Naive thymus-derived CD4-positive, alpha-beta T cell (primary cell): ENCODE results near the gene PLCG2. TPM values are rescaled to one million over a fixed set of nuclear protein-coding genes. Genes with fewer than 3 reads are reported as not detected.

Experiments
- ATAC-seq: fragments of 150-1000 bp; cut with Tn5 transposase; 2 replicates; pipeline ENCODE4 v1.10.0; 2021; ENCODE audit warnings: mild to moderate bottlenecking, moderate library complexity
- CTCF ChIA-PET: fragments of 350-600 bp; sonication (Branson Sonifier 250); formaldehyde crosslinking; loops from one replicate; lab custom pipeline; 2021; ENCODE audit warnings: antibody characterized with exemption; lab: Charles Lee
- POLR2A ChIA-PET: fragments of 350-600 bp; sonication (Branson Sonifier 250); formaldehyde crosslinking; loops from one replicate; lab custom pipeline; 2021; ENCODE audit warnings: antibody characterized with exemption, inconsistent platforms; lab: Charles Lee
- DNase-seq, 9 donors: peaks; one replicate each; pipeline versions ENCODE4 v3.0.0 to v3.0.0-alpha.2; 2020 to 2022; ENCODE audit warnings: mixed read lengths in 1 of 9
- H3K27ac ChIP-seq: one replicate; pipeline ENCODE4 v1.7.0; 2013; ENCODE audit warnings: mild to moderate bottlenecking, low read depth, low read length, moderate library complexity
- H3K27me3 ChIP-seq, 2 donors: one replicate each; pipeline ENCODE4 v1.7.0; 2013; ENCODE audit warnings: low read length in 2 of 2, mild to moderate bottlenecking in 2 of 2, moderate library complexity in 2 of 2; ENCODE audit not compliant: control insufficient read depth in 2 of 2, insufficient read depth in 2 of 2
- H3K36me3 ChIP-seq, 3 experiments: 1 replicate in 2 of 3; 2 replicates in 1 of 3; pipeline ENCODE4 v1.7.0; 2013; ENCODE audit warnings: low read length in 3 of 3, mild to moderate bottlenecking in 3 of 3, moderate library complexity in 1 of 3; ENCODE audit not compliant: insufficient read depth in 3 of 3, control insufficient read depth in 2 of 3
- H3K4me1 ChIP-seq, 2 donors: one replicate each; pipeline ENCODE4 v1.7.0; 2013; ENCODE audit warnings: low read length in 2 of 2, mild to moderate bottlenecking in 2 of 2, moderate library complexity in 1 of 2; ENCODE audit not compliant: control insufficient read depth in 2 of 2, insufficient read depth in 2 of 2
- H3K4me3 ChIP-seq: 2 replicates; pipeline ENCODE4 v1.7.0; 2013; ENCODE audit warnings: mild to moderate bottlenecking, low read length
- H3K9me3 ChIP-seq, 3 experiments: 1 replicate in 2 of 3; 2 replicates in 1 of 3; pipeline ENCODE4 v1.7.0; 2013; ENCODE audit warnings: low read length in 3 of 3; ENCODE audit not compliant: control insufficient read depth in 2 of 3
- H3K27ac Mint-ChIP-seq, 9 donors: one replicate each; pipeline ENCODE4 v1.8.0; 2020 to 2022; ENCODE audit warnings: mixed read lengths in 9 of 9, mild to moderate bottlenecking in 8 of 9, moderate library complexity in 5 of 9, inconsistent platforms in 2 of 9
- H3K27me3 Mint-ChIP-seq, 5 donors: one replicate each; pipeline ENCODE4 v1.8.0; 2021 to 2022; ENCODE audit warnings: mixed read lengths in 5 of 5, mild to moderate bottlenecking in 1 of 5
- H3K36me3 Mint-ChIP-seq, 5 donors: one replicate each; pipeline ENCODE4 v1.8.0; 2020 to 2022; ENCODE audit warnings: mixed read lengths in 5 of 5, mild to moderate bottlenecking in 3 of 5, inconsistent platforms in 1 of 5
- H3K4me1 Mint-ChIP-seq, 7 donors: one replicate each; pipeline ENCODE4 v1.8.0; 2020 to 2022; ENCODE audit warnings: mixed read lengths in 7 of 7, mild to moderate bottlenecking in 3 of 7, inconsistent platforms in 1 of 7
- H3K4me3 Mint-ChIP-seq, 10 donors: one replicate each; pipeline ENCODE4 v1.8.0; 2020 to 2022; ENCODE audit warnings: mild to moderate bottlenecking in 10 of 10, mixed read lengths in 10 of 10, moderate library complexity in 6 of 10, inconsistent platforms in 2 of 10
- H3K9me3 Mint-ChIP-seq, 11 donors: one replicate each; pipeline ENCODE4 v1.8.0; 2020 to 2022; ENCODE audit warnings: mixed read lengths in 11 of 11, mild to moderate bottlenecking in 4 of 11, inconsistent platforms in 1 of 11, moderate library complexity in 1 of 11
- intact Hi-C, 2 donors: fragments of 100-400 bp; cut with micrococcal nuclease; formaldehyde crosslinking; loops; one replicate each; pipeline ENCODE4 v1.15.1; 2023
- polyA plus RNA-seq, 2 donors: library from polyadenylated mRNA; unstranded; fragments of 300-500 nt; fragmentation: Illumina TruSeq; gene quantifications; one replicate each; pipeline ENCODE4 v1.2.3, GENCODE V29; 2021
- total RNA-seq, 6 experiments: library from RNA in 5 of 6; stranded (reverse) in 5 of 6; gene quantifications; 1 replicate in 5 of 6; 2 replicates in 1 of 6; pipeline ENCODE4 v1.2.3 and lab custom pipeline; 2021 to 2026

The PLCG2 gene
- total and polyA plus RNA-seq, 7 experiments from 2014 or later, result 0.07 to 85.8 (median 1.5) TPM

- intact Hi-C loops, result no loop called here
- no peaks in the 10 kb centered on the region for H3K9me3 ChIP-seq
- H3K27me3 Mint-ChIP-seq, result no peaks in the 10 kb centered on the region
- H3K36me3 Mint-ChIP-seq, result no peaks in the 10 kb centered on the region
- H3K27ac Mint-ChIP-seq, result no peak overlapping the region
- DNase-seq (no peak), ATAC-seq (no peak)
- peaks cover 0 to 1% (median 0%) of the 10 kb centered on the region in 11 donors for H3K9me3 Mint-ChIP-seq
- no peak overlapping the region for H3K4me3 ChIP-seq
- no peaks in the 10 kb centered on the region for H3K4me1 ChIP-seq
- H3K27me3 ChIP-seq, result no peaks in the 10 kb centered on the region
- H3K4me3 Mint-ChIP-seq, result no peak overlapping the region
- CTCF ChIA-PET, result no interaction called here
- no peaks in the 10 kb centered on the region for H3K4me1 Mint-ChIP-seq
- H3K36me3 ChIP-seq, result no peaks in the 10 kb centered on the region
- POLR2A ChIA-PET, result no interaction called here
- H3K27ac ChIP-seq, result no peak overlapping the region
These were observed 131.3 kb downstream of the PLCG2 start for GRCh38 chr16:81910366-81910885.

- Histone ChIP-seq H3K4me3 (no peak overlapping the region), H3K36me3 (no peaks in the 10 kb centered on the region), H3K9me3 (no peaks in the 10 kb centered on the region), H3K4me1 (no peaks in the 10 kb centered on the region), H3K27ac (no peak overlapping the region), H3K27me3 (no peaks in the 10 kb centered on the region)
- Mint-ChIP-seq H3K9me3 (peaks cover 0 to 1% (median 0%) of the 10 kb centered on the region in 11 donors), H3K4me1 (no peaks in the 10 kb centered on the region), H3K27me3 (peaks cover 0 to 6% (median 0%) of the 10 kb centered on the region in 5 donors), H3K36me3 (no peaks in the 10 kb centered on the region), H3K4me3 (no peak overlapping the region), H3K27ac (no peak overlapping the region)
- ChIA-PET CTCF (no interaction called here), POLR2A (no interaction called here)
- ATAC-seq, result no peak
- no peak for DNase-seq
- intact Hi-C loops, result no loop called here
These were observed 133.3 kb downstream of the PLCG2 start for GRCh38 chr16:81912395-81912794.

GRCh38 chr16:81913222-81913621, 134.1 kb downstream of the PLCG2 start:
- Mint-ChIP-seq H3K27ac (no peak overlapping the region), H3K4me1 (no peaks in the 10 kb centered on the region), H3K9me3 (peaks cover 0 to 1% (median 0%) of the 10 kb centered on the region in 11 donors), H3K36me3 (no peaks in the 10 kb centered on the region), H3K4me3 (no peak overlapping the region), H3K27me3 (peaks cover 0 to 6% (median 0%) of the 10 kb centered on the region in 5 donors)
- DNase-seq (no peak), ATAC-seq (no peak)
- intact Hi-C loops, result no loop called here
- Histone ChIP-seq H3K9me3 (no peaks in the 10 kb centered on the region), H3K4me1 (no peaks in the 10 kb centered on the region), H3K4me3 (no peak overlapping the region), H3K27me3 (no peaks in the 10 kb centered on the region), H3K36me3 (no peaks in the 10 kb centered on the region), H3K27ac (no peak overlapping the region)
- ChIA-PET POLR2A (no interaction called here), CTCF (no interaction called here)

GRCh38 chr16:81917375-81917774, 138.3 kb downstream of the PLCG2 start:
- POLR2A ChIA-PET, result no interaction called here
- Histone ChIP-seq H3K9me3 (no peaks in the 10 kb centered on the region), H3K27ac (no peak overlapping the region), H3K4me3 (no peak overlapping the region), H3K27me3 (no peaks in the 10 kb centered on the region), H3K4me1 (no peaks in the 10 kb centered on the region), H3K36me3 (no peaks in the 10 kb centered on the region)
- CTCF ChIA-PET, result no interaction called here
- H3K4me1 Mint-ChIP-seq, result no peaks in the 10 kb centered on the region
- intact Hi-C loops, result no loop called here
- ATAC-seq, result no peak
- no peak overlapping the region for H3K4me3 Mint-ChIP-seq
- no peak overlapping the region for H3K27ac Mint-ChIP-seq
- DNase-seq, result no peak
- peaks cover 0 to 7% (median 0%) of the 10 kb centered on the region in 5 donors for H3K27me3 Mint-ChIP-seq
- no peaks in the 10 kb centered on the region for H3K36me3 Mint-ChIP-seq
- H3K9me3 Mint-ChIP-seq, result peaks cover 0 to 2% (median 0%) of the 10 kb centered on the region in 11 donors

GRCh38 chr16:81918927-81919326, 139.8 kb downstream of the PLCG2 start:
- ATAC-seq, result no peak
- Mint-ChIP-seq H3K27ac (no peak overlapping the region), H3K4me1 (no peaks in the 10 kb centered on the region), H3K9me3 (peaks cover 0 to 2% (median 0%) of the 10 kb centered on the region in 11 donors), H3K27me3 (peaks cover 0 to 7% (median 0%) of the 10 kb centered on the region in 5 donors), H3K4me3 (no peak overlapping the region), H3K36me3 (no peaks in the 10 kb centered on the region)
- no peak for DNase-seq
- Histone ChIP-seq H3K4me3 (no peak overlapping the region), H3K27ac (no peak overlapping the region), H3K9me3 (no peaks in the 10 kb centered on the region), H3K4me1 (no peaks in the 10 kb centered on the region), H3K27me3 (no peaks in the 10 kb centered on the region), H3K36me3 (no peaks in the 10 kb centered on the region)
- intact Hi-C loops, result no loop called here
- CTCF ChIA-PET, result no interaction called here
- POLR2A ChIA-PET, result no interaction called here

- Histone ChIP-seq H3K4me3 (no peak overlapping the region), H3K4me1 (no peaks in the 10 kb centered on the region), H3K27me3 (no peaks in the 10 kb centered on the region), H3K9me3 (no peaks in the 10 kb centered on the region), H3K36me3 (no peaks in the 10 kb centered on the region), H3K27ac (no peak overlapping the region)
- Mint-ChIP-seq H3K27me3 (peaks cover 0 to 7% (median 0%) of the 10 kb centered on the region in 5 donors), H3K9me3 (peaks cover 0 to 2% (median 0%) of the 10 kb centered on the region in 11 donors), H3K27ac (no peak overlapping the region), H3K4me3 (no peak overlapping the region), H3K36me3 (no peaks in the 10 kb centered on the region), H3K4me1 (no peaks in the 10 kb centered on the region)
- ATAC-seq (no peak), DNase-seq (no peak)
- POLR2A ChIA-PET, result no interaction called here
- CTCF ChIA-PET, result no interaction called here
- intact Hi-C loops, result no loop called here
These were observed 141.4 kb downstream of the PLCG2 start for GRCh38 chr16:81920498-81920897.

- no peaks in the 10 kb centered on the region for H3K36me3 ChIP-seq
- ChIA-PET POLR2A (no interaction called here), CTCF (no interaction called here)
- Mint-ChIP-seq H3K9me3 (peaks cover 0 to 2% (median 0%) of the 10 kb centered on the region in 11 donors), H3K36me3 (no peaks in the 10 kb centered on the region), H3K27me3 (peaks cover 0 to 7% (median 0%) of the 10 kb centered on the region in 5 donors), H3K4me1 (no peaks in the 10 kb centered on the region), H3K4me3 (no peak overlapping the region), H3K27ac (no peak overlapping the region)
- no peak overlapping the region for H3K4me3 ChIP-seq
- no peaks in the 10 kb centered on the region for H3K9me3 ChIP-seq
- H3K4me1 ChIP-seq, result no peaks in the 10 kb centered on the region
- no peak for DNase-seq
- ATAC-seq, result no peak
- H3K27me3 ChIP-seq, result no peaks in the 10 kb centered on the region
- H3K27ac ChIP-seq, result no peak overlapping the region
- intact Hi-C loops, result no loop called here
These were observed 142.2 kb downstream of the PLCG2 start for GRCh38 chr16:81921085-81921814.
